H1 (cell line): Measurements from ENCODE around the gene LHFPL3. TPM values are rescaled to one million over a fixed set of nuclear protein-coding genes. Genes with fewer than 3 reads are reported as not detected.

Source experiments
- ASH2L ChIP-seq: fragments of 200-600, 300-600 bp; sonication (generic); IDR thresholded peaks from one replicate; pipeline ENCODE4 v1.7.1; 2017; ENCODE audit warnings: low read length
- CHD7 ChIP-seq: fragments of 300-600 bp; sonication (generic); IDR thresholded peaks from 2 replicates; pipeline ENCODE4 v1.7.1; 2012; ENCODE audit warnings: low read length, moderate library complexity, mild to moderate bottlenecking, inconsistent platforms; ENCODE audit not compliant: insufficient replicate concordance
- SIRT6 ChIP-seq: IDR thresholded peaks from one replicate; pipeline ENCODE4 v1.7.1; 2012; ENCODE audit warnings: low read length, inconsistent platforms
- polyA plus RNA-seq, 7 experiments: library from polyadenylated mRNA; depleted of rRNA in 3 of 7; stranded (reverse) in 5 of 7; unstranded in 2 of 7; fragments of >200 nt in 5 of 7; fragments of 200-250 nt in 2 of 7; gene quantifications; 1 replicate in 5 of 7; 2 replicates in 1 of 7; 4 replicates in 1 of 7; pipeline versions ENCODE4 v1.2.1 to v1.2.3, GENCODE V29; 2011 to 2013; ENCODE audit warnings: missing spikeins in 2 of 7, mixed read lengths in 2 of 7
- total RNA-seq: library from RNA; stranded (reverse); fragmentation: NEBNext Ultra II Directional; extraction: Animal tissue kit (Norgen Biotek cat#: 25700); gene quantifications from 2 replicates; pipeline ENCODE4 v1.2.1, GENCODE V29; 2021

Gene LHFPL3
- total and polyA plus RNA-seq, 2 of the 8 experiments (the other 6 are each of a cell fraction or from before 2014, with no cell fraction given): 0.24 to 0.50 TPM

- TF ChIP-seq ASH2L: no peak
- TF ChIP-seq CHD7: no peak
- TF ChIP-seq SIRT6: no peak
These were observed 222.8 kb downstream of the LHFPL3 start (continued) for GRCh38 chr7:104551226-104551625.
